ENCODE data around the gene PICALM.

GRCh38 chr11:86061483-86062205 is 7.2 kb downstream of the PICALM start:
- TF ChIP-seq CTCF (IDR thresholded peaks at IDR 0.05) (no peak), POLR2A (IDR thresholded peaks at IDR 0.05) (no peak)
